Epithelial cell of esophagus (primary cell): ENCODE data around the gene KCNQ2.

ENCODE experiments used
- DNase-seq: peaks from one replicate; pipeline ENCODE4 v3.0.0; 2010; ENCODE audit warnings: low read depth
- H3K4me3 ChIP-seq: 2 replicates; pipeline ENCODE4 v1.5.1; 2011; ENCODE audit warnings: mild to moderate bottlenecking, low read length, control low read depth
- TF ChIP-seq, protein P1 (sequence below): IDR thresholded peaks from 2 replicates; pipeline ENCODE4 v1.5.1; 2011; ENCODE audit warnings: low read depth, mild to moderate bottlenecking, low read length, control low read depth, inconsistent platforms; ENCODE audit not compliant: insufficient read depth; ENCODE audit errors: missing control alignments

KCNQ2 gene

DNA sequence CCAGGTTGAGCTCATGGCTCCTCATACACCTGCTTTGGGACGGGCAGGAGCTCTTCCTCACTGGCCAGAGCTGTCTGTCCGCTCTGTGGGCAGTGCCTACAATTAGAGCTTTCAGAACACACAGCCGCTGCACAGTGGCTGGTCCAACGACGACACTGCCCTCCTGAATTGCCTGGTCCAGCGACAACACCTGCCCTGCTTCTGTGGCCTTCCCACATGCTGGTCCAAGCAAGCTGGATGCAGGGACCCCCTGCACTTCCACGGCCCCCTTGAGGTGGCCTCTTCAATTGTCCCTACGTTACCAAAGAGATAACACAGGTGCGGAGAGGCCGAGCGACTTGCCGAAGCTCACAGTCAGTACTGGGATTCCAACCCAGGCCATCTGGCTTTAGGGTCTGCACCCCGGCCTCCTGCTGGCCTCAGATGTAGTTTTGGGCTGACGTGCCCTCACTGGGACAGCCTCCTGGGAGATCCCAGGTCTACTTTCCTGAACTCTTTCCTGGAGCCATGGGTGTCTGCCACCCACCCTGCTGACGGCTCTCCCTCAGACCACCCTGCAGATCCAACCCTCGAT lies 109.9 kb downstream of the KCNQ2 start:
- H3K4me3 ChIP-seq, result no peak overlapping the region
- TF ChIP-seq, protein P1, sequence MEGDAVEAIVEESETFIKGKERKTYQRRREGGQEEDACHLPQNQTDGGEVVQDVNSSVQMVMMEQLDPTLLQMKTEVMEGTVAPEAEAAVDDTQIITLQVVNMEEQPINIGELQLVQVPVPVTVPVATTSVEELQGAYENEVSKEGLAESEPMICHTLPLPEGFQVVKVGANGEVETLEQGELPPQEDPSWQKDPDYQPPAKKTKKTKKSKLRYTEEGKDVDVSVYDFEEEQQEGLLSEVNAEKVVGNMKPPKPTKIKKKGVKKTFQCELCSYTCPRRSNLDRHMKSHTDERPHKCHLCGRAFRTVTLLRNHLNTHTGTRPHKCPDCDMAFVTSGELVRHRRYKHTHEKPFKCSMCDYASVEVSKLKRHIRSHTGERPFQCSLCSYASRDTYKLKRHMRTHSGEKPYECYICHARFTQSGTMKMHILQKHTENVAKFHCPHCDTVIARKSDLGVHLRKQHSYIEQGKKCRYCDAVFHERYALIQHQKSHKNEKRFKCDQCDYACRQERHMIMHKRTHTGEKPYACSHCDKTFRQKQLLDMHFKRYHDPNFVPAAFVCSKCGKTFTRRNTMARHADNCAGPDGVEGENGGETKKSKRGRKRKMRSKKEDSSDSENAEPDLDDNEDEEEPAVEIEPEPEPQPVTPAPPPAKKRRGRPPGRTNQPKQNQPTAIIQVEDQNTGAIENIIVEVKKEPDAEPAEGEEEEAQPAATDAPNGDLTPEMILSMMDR, result no peak
- DNase-seq, result no peak

DNA sequence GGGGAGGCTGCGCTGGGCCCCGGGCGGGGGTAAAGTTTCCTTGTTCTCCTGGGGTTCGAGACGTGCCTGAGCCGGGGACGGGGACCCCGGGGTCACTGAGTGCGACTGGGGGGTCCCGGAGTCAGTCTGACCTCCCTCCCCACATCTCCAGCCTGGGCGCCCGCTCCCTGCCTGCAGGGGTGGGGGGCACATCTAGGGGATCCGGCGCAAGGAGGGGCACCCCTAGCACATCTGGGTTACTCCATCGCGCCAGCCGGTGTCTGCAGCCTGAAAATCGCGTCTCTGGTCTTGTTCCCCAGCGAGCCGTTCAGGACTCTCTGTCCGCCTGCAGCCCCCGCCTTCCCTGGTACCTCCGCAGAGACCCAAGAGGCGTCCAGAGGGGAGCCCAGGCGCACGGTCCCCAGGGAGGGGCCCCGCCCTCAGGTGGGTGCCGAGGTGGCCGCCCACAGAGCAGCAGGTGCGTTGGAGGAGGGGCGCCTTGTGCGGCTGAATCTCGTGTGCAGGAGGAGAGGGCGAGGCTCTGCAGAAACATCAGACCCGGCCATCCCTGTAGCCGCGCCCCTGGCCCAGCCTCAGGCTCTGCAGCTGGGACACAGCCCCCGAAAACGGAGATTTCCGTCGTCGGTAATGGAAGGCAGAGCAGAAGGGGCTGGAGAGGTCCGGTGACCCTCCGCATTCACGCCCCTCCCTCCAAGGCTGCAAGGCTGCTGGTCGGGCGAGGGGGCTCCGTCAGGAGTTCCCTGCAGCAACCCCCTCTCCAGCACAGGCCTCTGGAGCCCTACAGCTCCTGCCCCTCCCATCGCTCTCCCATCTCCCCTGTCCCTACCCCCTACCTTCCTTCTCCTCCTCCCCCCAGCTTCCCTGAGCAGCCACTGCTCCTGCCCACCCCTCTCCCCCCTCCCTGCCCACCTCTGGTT lies 110.7 kb downstream of the KCNQ2 start:
- no peak for DNase-seq

DNA sequence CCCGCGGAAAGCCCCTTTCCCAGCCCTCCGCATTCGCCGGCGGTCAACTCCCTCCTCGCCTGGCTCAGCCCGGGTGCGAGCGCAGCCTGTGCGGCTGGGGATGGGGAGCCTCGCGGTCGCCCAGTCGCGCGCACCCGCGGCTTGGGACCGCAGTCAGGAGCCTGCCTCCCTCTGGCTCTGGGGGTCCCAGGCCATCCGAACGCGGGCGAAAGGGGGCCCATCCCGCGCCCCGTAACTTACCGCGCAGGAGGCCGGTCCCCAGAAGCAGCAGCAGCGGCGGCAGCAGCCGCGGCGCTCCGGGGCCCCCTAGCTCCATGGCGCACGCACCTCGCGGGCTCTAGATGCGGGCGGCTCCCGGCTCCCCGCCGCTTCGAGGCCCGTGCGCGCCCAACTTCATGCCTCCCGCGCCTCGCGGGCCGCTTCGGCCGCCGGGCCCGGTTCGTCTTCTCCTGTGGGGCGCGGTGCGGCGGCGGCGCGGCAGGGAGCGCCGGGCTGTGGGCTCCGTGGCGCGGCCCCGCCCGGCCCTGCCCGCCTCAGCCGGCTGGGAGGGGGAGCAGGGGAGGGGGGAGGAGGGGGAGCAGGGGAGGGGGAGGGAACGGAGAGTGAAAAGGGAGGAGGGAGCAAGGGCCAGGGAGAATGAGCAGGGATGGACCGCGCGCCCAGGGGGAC lies 111.5 kb downstream of the KCNQ2 start, which contains the start of gene CHRNA4:
CHRNA4 (minus strand) TSS at position 500 of the 669 bp plus-strand sequence; CDS start at position 316, 184 bp downstream.
- no peak for DNase-seq
- TF ChIP-seq, protein P1, result no peak
- H3K4me3 ChIP-seq, result no peak within 1 kb of the TSS

More for the DNA sequence above, 110.7 kb downstream of the KCNQ2 start:
- H3K4me3 ChIP-seq, result no peak overlapping the region
- TF ChIP-seq, protein P1, result no peak

DNA sequence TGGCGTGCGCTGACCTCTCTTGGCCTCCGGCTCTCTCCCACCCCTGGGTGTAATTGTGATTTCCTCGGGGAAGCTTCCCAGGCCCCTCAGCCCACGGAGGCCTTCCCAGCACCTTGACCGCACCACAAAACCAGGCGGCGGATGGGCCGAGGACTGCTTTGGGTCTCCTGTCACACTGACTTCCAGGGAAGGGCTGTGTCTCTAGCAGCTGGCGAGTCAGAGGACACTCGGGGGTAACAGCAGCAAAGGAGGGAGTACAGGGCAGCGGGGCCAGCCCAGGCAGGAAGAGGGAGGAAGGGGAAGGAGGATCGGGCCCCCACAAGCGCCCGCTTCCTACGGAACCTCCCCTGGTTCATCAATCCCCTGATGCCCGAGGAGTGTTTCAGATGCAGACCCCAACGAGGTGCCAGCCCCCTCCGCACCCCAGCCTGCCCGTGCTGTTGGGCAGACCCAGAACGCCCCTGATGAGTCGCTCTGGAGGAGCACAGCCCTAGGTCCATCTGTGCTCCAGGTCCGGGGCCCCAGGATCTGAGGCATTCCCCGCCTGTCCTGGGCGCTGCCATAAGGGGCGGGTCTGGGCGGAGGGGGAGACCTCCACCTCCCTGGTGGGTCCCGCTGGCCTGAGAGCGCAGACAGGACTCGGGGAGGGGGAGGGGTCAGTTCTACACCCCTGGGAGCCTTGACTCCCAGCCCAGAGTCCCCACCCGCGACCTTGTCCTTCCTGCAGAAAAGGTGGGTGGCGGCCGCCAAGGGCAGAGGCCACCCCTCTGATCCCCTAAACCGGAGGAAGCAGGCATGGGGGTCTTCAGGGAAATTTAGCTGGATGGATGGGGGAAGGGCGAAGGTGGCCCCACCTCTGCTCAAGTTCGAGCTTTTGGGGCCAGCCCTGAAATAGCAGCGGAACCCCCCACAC lies 112.3 kb downstream of the KCNQ2 start:
- H3K4me3 ChIP-seq, result no peak overlapping the region
- TF ChIP-seq, protein P1, result no peak
- no peak for DNase-seq

DNA sequence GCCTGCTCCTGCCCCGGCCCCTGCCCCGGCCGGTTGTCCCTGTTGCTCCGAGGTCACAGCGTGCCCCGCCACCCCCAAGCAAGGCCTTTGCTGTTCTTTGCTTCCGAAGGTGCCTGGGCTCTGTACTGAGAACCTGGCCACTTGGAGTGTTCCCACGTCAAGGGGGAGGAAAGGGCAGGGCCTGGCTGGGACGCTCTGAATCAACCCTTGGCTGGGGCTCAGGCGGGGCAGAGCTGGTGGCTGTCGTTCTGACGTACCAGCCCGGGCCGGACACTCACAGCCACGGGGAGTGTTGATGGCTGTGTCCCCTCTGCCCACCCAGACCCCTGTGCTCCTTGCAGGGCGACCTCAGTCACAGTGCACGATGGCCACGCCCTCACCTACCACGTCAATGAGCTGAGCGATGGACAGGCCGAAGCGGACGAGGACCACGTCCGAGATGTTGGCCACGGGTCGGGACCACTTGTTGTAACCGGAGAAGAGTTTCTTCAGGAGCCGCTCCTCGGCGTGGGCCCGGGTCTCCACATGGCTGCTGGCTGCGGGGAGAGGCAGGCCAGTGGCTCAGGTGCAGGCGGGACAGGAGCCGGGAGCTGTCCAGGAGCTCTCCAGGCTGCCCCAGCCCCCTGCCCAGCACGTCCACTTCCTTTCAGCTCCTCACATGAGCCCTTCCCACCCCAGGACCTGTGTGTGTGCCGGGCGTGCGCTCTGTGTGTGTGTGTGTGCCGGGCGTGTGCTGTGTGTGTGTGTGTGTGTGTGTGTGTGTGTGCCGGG lies 113.1 kb downstream of the KCNQ2 start:
- DNase-seq, result no peak
- TF ChIP-seq, protein P1, result no peak
- no peak overlapping the region for H3K4me3 ChIP-seq
